NCI-H1417 treated with DMSO at 0.1 percent for 48 hours (cell line): ENCODE results near the gene PCK1.
"Not testable (repeated sequence)": the region's sequence is repeated elsewhere in the genome, so short reads cannot be mapped to it uniquely, and the experiment has no call there.

Experiments
- DNase-seq: peaks from one replicate; lab custom pipeline; 2025; lab: John Stamatoyannopoulos, UW

The PCK1 gene

GRCh38 chr20:57560554-57561355 is at the start of gene PCK1:
TSS of gene PCK1 (plus strand) at chr20:57561110. CDS start at chr20:57561412, 302 bp downstream.
- no peak for DNase-seq

DNA sequence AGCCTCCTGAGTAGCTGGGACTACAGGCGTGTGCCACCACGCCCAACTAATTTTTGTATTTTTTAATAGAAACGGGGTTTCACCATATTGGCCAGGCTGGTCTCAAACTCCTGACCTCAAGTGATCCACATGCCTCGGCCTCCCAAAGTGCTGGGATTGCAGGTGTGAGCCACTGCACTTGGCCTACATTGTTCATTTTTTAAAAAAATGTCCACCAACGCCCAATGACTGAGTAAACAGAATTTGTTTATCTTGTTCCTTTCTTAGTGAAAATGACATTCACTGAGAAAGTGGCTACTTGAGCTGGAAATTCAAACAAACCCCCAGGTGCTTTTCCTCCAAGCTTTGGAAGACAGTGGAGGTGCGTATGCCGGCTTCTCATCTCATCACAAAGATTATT is 49.2 kb upstream of the PCK1 start:
- not testable (repeated sequence) for DNase-seq

DNA sequence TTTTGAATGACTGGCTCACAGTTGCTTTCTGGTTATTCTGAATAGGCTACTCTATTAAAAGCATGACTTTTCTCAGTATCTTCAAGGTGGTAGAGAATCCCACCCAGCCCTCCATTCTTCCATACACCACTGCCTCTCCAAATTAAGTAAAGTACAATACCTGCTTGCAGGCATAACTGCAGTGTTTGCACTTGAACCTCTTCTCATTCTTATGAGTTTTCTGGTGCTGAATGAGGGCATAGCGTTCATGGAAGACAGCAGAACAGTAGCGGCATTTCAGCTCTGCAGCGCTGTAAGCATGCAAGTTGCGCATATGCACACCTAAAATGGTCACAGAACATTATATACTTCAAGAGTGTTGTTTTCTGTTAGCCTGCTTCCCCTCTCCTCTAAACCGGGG is 48.5 kb upstream of the PCK1 start:
- no peak for DNase-seq

- no peak for DNase-seq
These were observed 47.7 kb upstream of the PCK1 start for GRCh38 chr20:57513199-57513598.

DNA sequence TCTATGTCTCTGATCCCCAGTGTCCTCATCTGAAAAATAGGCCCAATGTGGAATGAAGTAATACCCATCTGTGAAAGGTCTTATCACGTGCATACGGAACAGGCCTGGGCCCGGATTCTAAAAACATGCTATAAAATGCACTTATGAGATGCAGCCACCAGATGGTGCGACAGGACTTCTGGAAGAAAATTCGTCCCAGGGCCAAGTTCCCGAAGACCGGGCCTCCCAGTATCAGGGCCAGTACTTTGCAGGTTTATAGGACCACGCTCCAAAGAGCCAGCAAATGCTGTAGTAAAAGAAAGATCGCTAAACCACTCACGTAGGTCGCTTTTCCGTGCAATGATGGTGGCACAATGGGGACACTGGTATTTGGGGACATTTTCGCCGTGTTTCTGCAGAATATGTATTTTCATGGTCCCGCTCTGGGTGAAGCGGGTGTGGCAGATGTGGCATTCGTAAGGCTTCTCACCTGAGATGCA is 46.6 kb upstream of the PCK1 start:
- peak; percentile 33 for DNase-seq

DNA sequence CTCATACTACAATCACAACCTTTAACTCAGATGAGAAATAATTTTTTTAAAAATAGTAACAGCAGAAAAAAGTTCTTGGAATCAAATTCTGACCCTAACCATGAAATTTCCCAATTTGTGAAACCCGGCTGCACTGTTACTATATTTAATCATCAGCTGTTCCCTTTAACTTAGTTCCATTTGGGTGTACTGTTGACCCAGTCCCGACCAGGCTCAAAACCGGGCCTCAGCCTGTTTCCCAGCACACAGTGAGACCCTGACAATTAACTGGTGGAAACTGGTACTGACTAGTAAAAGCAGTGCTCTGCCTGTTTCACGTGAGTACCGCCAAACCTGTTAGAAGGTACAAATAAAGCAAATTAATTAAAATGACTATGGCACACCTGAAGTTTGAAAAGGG is 43.0 kb upstream of the PCK1 start:
- DNase-seq: no peak

DNA sequence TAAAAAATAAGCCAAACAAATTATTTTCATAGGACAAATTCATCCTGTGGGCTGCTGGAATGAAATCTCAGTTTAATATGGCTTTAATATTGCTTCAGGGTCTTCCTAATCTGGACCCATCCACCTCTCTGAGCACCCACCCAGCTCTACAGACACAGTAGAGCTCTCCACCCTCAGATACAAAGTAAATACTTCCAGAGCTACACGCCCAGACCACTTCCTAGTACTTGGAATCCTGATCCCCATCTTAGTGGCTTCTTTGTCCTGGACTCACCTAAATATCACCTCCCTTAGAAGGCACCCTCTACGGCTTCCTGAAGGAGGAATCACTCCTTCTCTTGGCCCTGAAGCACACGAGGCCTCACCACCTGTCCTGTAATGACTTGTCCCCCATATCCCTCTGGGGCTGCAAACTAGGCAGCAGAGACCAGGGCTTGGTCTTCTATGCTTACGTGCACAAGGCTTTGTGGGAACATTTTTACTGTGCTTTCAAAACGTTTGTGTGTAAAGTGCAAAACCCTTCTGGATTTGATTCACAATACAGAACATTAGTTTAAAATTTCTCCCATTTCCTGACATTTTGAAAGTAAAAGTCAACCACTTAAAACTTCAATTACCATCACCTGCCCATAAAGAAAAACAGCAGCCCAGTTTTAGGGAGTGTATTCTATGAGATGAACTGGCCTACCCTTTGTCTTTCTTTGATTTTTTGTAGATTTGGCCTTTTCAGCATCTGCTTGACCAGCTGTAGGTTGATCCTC is 38.4 kb upstream of the PCK1 start:
- no peak for DNase-seq

GRCh38 chr20:57523782-57524181 is 37.1 kb upstream of the PCK1 start:
- no peak for DNase-seq

- no peak for DNase-seq
These were observed 36.3 kb upstream of the PCK1 start, which contains the start of gene CTCFL for GRCh38 chr20:57524511-57525176. TSS of gene CTCFL (minus strand) at chr20:57525140. CDS start at chr20:57524205, 935 bp downstream.

DNA sequence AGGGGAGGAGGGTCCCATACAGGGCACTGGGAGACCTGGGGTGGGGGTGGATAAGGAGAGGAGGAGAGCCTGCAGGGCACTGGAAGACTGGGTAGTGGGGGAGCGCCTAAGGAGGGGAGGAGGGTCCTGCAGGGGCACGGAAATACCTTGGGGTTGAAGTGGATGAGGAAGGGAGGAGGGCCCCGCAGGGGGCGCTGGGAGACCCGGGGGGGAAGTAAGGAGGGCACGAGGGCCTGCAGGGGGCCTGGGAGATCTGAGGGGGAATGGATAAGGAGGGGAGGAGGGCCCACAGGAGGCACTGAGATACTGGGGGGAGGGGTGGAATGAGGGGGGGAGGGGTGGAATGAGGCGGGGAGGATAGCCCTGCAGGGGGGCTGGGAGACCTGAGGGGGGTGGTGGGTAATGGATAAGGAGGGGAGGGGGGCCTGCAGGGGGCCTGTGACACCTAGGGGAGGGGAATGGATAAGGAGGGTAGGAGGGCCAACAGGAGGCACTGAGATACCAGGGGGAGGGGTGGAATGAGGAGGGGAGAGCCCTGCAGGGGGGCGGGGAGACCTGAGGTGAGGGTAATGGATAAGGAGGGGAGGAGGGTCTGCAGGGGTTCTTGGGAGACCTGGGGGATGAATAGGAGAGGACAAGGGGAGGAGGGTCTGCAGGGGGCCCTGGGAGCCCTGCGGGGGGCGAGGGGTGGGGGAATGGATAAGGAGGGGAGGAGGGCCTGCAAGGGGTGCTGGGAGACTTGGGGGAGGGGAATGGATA is 35.4 kb upstream of the PCK1 start:
- DNase-seq: no peak

- no peak for DNase-seq
These were observed 34.6 kb upstream of the PCK1 start for GRCh38 chr20:57526087-57526884.

DNA sequence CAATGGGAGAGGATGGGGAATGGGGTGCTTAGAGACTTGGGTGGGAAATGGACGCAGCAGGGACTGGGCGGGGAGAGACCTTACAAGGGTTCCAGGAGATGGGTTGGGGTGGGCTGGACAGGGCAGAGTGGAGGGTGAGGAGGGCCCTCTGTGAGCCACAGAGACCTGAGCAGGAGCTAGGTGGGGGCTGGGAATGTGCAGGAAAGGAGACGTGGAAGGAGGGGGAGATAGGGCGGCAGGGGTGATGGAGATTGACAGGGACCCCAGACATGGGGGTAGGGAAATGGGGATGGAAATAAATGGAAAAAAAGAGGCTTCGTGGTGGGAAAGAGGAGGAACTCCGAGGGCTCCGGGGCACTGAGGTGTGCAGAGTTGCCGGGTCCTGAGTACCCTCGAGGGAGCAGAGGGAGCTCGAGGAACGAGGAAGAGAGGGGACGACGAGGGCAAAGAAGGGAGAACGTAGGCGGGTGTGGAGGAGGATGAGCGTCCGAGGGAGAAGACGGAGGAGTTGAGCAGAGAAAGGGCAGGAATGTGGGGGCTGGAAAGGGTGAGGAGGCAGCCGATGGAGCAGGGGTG is 33.9 kb upstream of the PCK1 start:
- DNase-seq: no peak

DNA sequence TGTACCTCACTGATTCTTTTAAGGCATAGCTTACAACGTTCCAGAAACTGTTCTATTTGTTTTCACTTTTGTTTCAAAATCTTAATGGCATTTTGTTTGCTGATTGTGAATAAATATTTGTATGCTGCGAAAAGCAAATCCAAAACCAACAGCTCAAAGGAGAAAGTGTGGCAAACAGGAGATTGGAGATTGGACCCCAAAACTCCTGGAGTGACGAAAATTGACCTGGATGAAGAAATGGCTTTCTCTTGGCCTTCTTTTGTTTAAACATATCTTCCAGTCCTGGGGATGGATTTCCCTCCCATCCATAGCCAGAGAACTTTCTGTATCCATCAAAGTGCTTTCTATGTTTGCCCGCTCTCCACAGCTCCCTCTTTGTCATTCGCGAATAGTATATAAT is 33.2 kb upstream of the PCK1 start:
- no peak for DNase-seq

DNA sequence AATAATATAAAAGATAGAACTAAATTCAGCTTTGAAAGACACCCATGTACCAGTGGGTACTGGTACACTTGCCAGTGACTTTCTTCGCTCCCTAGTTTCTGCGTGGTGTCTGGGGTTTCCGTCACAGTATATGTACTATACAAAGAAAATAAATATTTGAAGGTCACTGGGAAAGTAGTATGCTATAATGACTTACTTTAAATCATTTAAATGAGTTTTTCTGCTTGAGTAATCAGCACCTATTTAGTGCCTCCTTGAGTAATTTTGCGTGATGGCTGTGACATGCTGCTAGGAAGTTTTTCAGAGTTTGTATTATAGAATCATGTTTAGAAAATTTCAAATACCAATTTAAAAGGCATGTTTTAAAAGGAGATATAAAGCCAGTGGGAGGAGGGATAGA is 32.8 kb upstream of the PCK1 start:
- no peak for DNase-seq

GRCh38 chr20:57529160-57529585 is 31.7 kb upstream of the PCK1 start:
- DNase-seq: no peak

GRCh38 chr20:57529810-57530209 is 31.1 kb upstream of the PCK1 start:
- no peak for DNase-seq

GRCh38 chr20:57530327-57530981 is 30.5 kb upstream of the PCK1 start:
- no peak for DNase-seq

DNA sequence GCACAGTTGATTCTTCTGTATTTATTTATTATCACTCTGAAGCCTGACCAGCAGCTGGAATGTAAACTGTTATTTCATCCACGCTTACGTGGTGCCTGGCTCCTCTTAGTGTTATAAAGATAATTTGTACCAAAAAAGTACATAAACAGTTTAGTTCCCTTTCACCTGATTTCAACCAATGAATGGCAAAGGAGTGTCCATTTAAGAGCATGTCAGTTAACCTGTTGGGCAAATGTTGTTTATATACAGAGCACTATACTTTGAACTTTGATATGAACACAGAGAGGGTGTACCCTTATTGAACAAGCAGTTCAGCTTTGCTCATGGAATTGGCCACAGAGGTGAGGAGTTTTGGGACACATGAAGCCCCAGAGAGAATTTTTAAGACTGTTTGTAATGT is 28.8 kb upstream of the PCK1 start:
- DNase-seq: no peak

- DNase-seq: no peak
These were observed 25.6 kb upstream of the PCK1 start for GRCh38 chr20:57535297-57535696.

- DNase-seq: no peak
These were observed 24.7 kb upstream of the PCK1 start for GRCh38 chr20:57536120-57536708.
